ENCODE measurements around the gene DYNC1I1. TPM values are rescaled to one million over a fixed set of nuclear protein-coding genes. Genes with fewer than 3 reads are reported as not detected.

The DYNC1I1 gene
- total RNA-seq, 2 experiments from 2014 or later: not detected

GRCh38 chr7:96090756-96091155 lies 318.4 kb downstream of the DYNC1I1 start:
- Mint-ChIP-seq H3K27ac (no peak overlapping the region), H3K4me1 (ENCODE audit: low read depth) (no peaks in the 10 kb centered on the region), H3K36me3 (ENCODE audit: low read depth) (no peaks in the 10 kb centered on the region), H3K9me3 (no peaks in the 10 kb centered on the region), H3K4me3 (no peak overlapping the region), H3K27me3 (peaks cover 13% of the 10 kb centered on the region)
- ChIA-PET POLR2A (interaction anchor here (0.7 kb wide), 1 partner anchor 46 kb away, joined by 4 read pairs; no protein-coding TSS in a partner anchor), CTCF (no interaction called here)
- intact Hi-C loops (cut with micrococcal nuclease): no loop called here
- no peak for TF ChIP-seq CTCF (IDR thresholded peaks at IDR 0.05)
- no peak for DNase-seq
- ATAC-seq: no peak

GRCh38 chr7:96093435-96093834 lies 321.1 kb downstream of the DYNC1I1 start:
- H3K36me3 Mint-ChIP-seq (ENCODE audit: low read depth): no peaks in the 10 kb centered on the region
- no peaks in the 10 kb centered on the region for H3K9me3 Mint-ChIP-seq
- H3K4me1 Mint-ChIP-seq (ENCODE audit: low read depth): no peaks in the 10 kb centered on the region
- H3K27me3 Mint-ChIP-seq: peaks cover 14% of the 10 kb centered on the region
- no peak for TF ChIP-seq CTCF (IDR thresholded peaks at IDR 0.05)
- intact Hi-C loops (cut with micrococcal nuclease): no loop called here
- ChIA-PET POLR2A (no interaction called here), CTCF (no interaction called here)
- ATAC-seq (no peak), DNase-seq (no peak)
- no peak overlapping the region for H3K27ac Mint-ChIP-seq
- no peak overlapping the region for H3K4me3 Mint-ChIP-seq

- intact Hi-C loops (cut with micrococcal nuclease): no loop called here
- H3K9me3 Mint-ChIP-seq: no peaks in the 10 kb centered on the region
- POLR2A ChIA-PET: interaction anchor here (0.6 kb wide), 1 partner anchor 43 kb away, joined by 3 read pairs; no protein-coding TSS in a partner anchor
Observed at GRCh38 chr7:96097835-96098234, 325.5 kb downstream of the DYNC1I1 start.

GRCh38 chr7:96100737-96101136 lies 328.4 kb downstream of the DYNC1I1 start:
- POLR2A ChIA-PET: no interaction called here

More at GRCh38 chr7:96097835-96098234, 325.5 kb downstream of the DYNC1I1 start:
- H3K4me3 Mint-ChIP-seq: no peak overlapping the region
- no peak for ATAC-seq
- H3K4me1 Mint-ChIP-seq (ENCODE audit: low read depth): no peaks in the 10 kb centered on the region
- no peak for DNase-seq
- peaks cover 11% of the 10 kb centered on the region for H3K27me3 Mint-ChIP-seq
- no peak for TF ChIP-seq CTCF (IDR thresholded peaks at IDR 0.05)
- no peaks in the 10 kb centered on the region for H3K36me3 Mint-ChIP-seq (ENCODE audit: low read depth)
- CTCF ChIA-PET: no interaction called here
- no peak overlapping the region for H3K27ac Mint-ChIP-seq

More at GRCh38 chr7:96100737-96101136, 328.4 kb downstream of the DYNC1I1 start:
- Mint-ChIP-seq H3K4me1 (ENCODE audit: low read depth) (no peaks in the 10 kb centered on the region), H3K9me3 (no peaks in the 10 kb centered on the region), H3K27me3 (peaks cover 5% of the 10 kb centered on the region), H3K4me3 (no peak overlapping the region), H3K36me3 (ENCODE audit: low read depth) (no peaks in the 10 kb centered on the region), H3K27ac (no peak overlapping the region)
- ATAC-seq: no peak
- no peak for TF ChIP-seq CTCF (IDR thresholded peaks at IDR 0.05)
- intact Hi-C loops (cut with micrococcal nuclease): no loop called here
- CTCF ChIA-PET: interaction anchor here (1.0 kb wide), 1 partner anchor 11 kb away, joined by 4 read pairs; no protein-coding TSS in a partner anchor
- no peak for DNase-seq
